Liver (tissue), 3 donors: Measurements from ENCODE around the gene MPC2.
A peak's percentile ranks its signal among the peaks of the same experiment; 100 is the strongest.

Experiments used
- ATF3 ChIP-seq: IDR thresholded peaks from 2 replicates; pipeline ENCODE4 v1.6.1; 2016; ENCODE audit warnings: antibody characterized with exemption
- CTCF ChIP-seq: fragments of 150-350 bp; IDR thresholded peaks from 2 replicates; pipeline ENCODE4 v1.5.1; 2017; ENCODE audit warnings: improper control_type of control experiment, low read depth, low read length; ENCODE audit not compliant: missing input control
- HNF4G ChIP-seq: IDR thresholded peaks from 2 replicates; pipeline ENCODE4 v1.6.1; 2016; ENCODE audit warnings: antibody characterized with exemption
- RAD21 ChIP-seq, 2 donors: IDR thresholded peaks; 2 replicates each; pipeline ENCODE4 v1.6.1; 2016; ENCODE audit warnings: antibody characterized with exemption in 2 of 2, mild to moderate bottlenecking in 2 of 2
- RXRA ChIP-seq, 2 donors: IDR thresholded peaks; 2 replicates each; pipeline ENCODE4 v1.6.1; 2017 to 2018; ENCODE audit warnings: antibody characterized with exemption in 2 of 2, mild to moderate bottlenecking in 1 of 2
- YY1 ChIP-seq: IDR thresholded peaks from 2 replicates; pipeline ENCODE4 v1.6.1; 2016; ENCODE audit warnings: antibody characterized with exemption, mild to moderate bottlenecking
- ZBTB33 ChIP-seq: IDR thresholded peaks from 2 replicates; pipeline ENCODE4 v1.6.1; 2016; ENCODE audit warnings: antibody characterized with exemption
- TF ChIP-seq, protein P1 (sequence below): IDR thresholded peaks from 2 replicates; pipeline ENCODE4 v1.6.1; 2016; ENCODE audit warnings: antibody characterized with exemption
- donor health status: healthy.
- donor health status: healthy.

DNA sequence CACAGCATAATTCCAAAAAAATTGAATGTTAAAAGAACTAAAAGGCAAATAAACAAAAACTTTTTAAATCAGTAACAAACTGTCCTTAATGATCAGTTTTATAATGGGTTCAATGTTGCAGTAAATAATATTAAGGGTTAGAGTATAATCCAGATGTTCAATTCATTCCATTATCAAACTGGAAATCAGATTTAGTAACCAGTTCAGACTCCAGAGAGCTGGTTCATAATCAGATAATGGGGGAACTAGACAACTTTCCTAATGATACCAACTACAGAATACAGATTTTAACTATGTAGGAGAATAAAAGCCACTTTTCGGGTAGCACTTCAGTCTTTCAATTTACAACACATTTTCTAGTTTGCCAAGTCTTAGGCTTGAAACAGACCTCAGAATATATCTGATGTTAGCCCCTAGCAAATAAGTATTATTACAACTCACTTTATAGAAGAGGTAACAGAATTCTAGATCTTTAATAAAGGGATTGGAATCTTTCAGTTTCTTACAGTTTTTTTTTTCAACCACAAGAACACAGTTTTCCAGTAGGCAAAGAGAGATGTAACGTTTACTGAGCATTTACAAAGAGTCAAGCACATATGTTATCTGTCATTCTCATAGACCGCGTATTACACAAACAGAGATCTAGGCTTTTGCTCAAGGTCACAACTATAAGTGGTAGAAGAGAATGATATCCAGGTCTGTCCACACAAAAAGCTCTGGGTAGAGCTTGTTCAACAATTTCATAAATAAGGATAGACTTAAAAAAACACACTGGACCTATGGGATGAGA lies 2.3 kb downstream of the MPC2 start:
- TF ChIP-seq CTCF (no peak), ATF3 (peak; percentile 22), RAD21 (IDR thresholded peaks at IDR 0.05) (no peak), YY1 (no peak), RXRA (IDR thresholded peaks at IDR 0.05) (no peak), HNF4G (no peak), ZBTB33 (no peak)
- TF ChIP-seq, protein P1, sequence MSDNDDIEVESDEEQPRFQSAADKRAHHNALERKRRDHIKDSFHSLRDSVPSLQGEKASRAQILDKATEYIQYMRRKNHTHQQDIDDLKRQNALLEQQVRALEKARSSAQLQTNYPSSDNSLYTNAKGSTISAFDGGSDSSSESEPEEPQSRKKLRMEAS: no peak
